ENCODE results near the gene IGF2BP2. TPM values are rescaled to one million over a fixed set of nuclear protein-coding genes. Genes with fewer than 3 reads are reported as not detected.

IGF2BP2 gene
- total and polyA plus RNA-seq, 2 of the 4 experiments (the other 2 are of a cell fraction): 23.4 to 88.2 TPM

DNA sequence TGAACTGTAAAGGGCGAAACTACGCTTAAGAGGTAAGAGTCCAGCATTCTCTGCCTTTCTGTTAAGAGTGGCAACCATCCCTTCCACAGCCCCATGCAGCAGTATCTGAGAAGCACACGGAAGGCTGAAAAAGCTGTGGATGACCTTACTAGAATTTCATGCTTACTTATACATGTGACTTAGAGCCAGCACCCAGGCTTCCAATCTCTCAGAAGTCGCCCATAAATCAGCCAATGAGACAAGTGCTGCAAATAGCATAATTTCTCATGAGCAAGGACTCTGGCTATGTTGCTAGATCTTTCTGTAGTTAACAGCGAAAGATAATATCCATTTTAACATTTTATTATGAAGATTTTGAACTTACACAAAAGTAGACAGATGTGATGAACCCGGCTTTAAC is 65.3 kb downstream of the IGF2BP2 start:
- no peak overlapping the region for H3K56ac ChIP-seq (ENCODE audit: extremely low read depth, insufficient read depth, low read length)
- no peak overlapping the region for H3K14ac ChIP-seq (replicated peaks; ENCODE audit: low read depth, low read length)
- H2AK5ac ChIP-seq (ENCODE audit: low read depth, low read length): no peak overlapping the region
- WGBS, 2 experiments (ENCODE audit: extremely low coverage in 2 of 2, insufficient read length in 1 of 2): no CpG with 5 or more reads among the region's 6 CpGs
- H3K4ac ChIP-seq (ENCODE audit: low read depth, low read length): no peak overlapping the region
- POLR2A ChIA-PET (ENCODE audit: unreplicated experiment): no interaction called here
- no peaks in the 10 kb centered on the region for H3K27me3 ChIP-seq (ENCODE audit: control insufficient read depth, insufficient read depth, low read length)
- no peak overlapping the region for H2AFZ ChIP-seq (replicated peaks; ENCODE audit: low read length, poor library complexity)
- no peak overlapping the region for H3K23ac ChIP-seq (ENCODE audit: low read depth, low read length)
- H4K5ac ChIP-seq (ENCODE audit: low read depth, low read length): no peak overlapping the region
- H4K20me1 ChIP-seq (ENCODE audit: insufficient read depth, low read length): peaks cover 98% of the 10 kb centered on the region
- no peak overlapping the region for H2BK120ac ChIP-seq (ENCODE audit: low read depth, low read length)
- no peaks in the 10 kb centered on the region for H3K9me3 ChIP-seq (ENCODE audit: control insufficient read depth, insufficient read depth, low read length)
- H4K91ac ChIP-seq (ENCODE audit: insufficient read depth, low read depth, low read length): no peak overlapping the region
- ATAC-seq (ENCODE audit: low read depth) (no peak), DNase-seq (no peak)
- no peak overlapping the region for H4K8ac ChIP-seq (ENCODE audit: low read depth in 2 of 2, low read length in 2 of 2)
- no peak overlapping the region for H3K9ac ChIP-seq (ENCODE audit: low read depth, low read length)
- H2BK5ac ChIP-seq (ENCODE audit: low read depth, low read length, poor library complexity, severe bottlenecking): no peak overlapping the region
- dilution Hi-C loops (cut with HindIII; ENCODE audit: low sequenced_read_pairs, unreplicated experiment) (no loop called here), intact Hi-C loops (cut with micrococcal nuclease) (no loop called here), in situ Hi-C loops (cut with MboI; ENCODE audit: low sequenced_read_pairs) (no loop called here)
- peaks cover 29% of the 10 kb centered on the region for H3K4me1 ChIP-seq (ENCODE audit: control insufficient read depth, insufficient read depth, low read length)
- H3K4me3 ChIP-seq (ENCODE audit: insufficient read depth, low read depth, low read length): no peak overlapping the region
- peaks cover 6% of the 10 kb centered on the region for H3K36me3 ChIP-seq (ENCODE audit: control insufficient read depth, insufficient read depth, low read length)
- H3K27ac ChIP-seq (ENCODE audit: insufficient read depth, low read length): no peak overlapping the region
- TF ChIP-seq, protein P1, sequence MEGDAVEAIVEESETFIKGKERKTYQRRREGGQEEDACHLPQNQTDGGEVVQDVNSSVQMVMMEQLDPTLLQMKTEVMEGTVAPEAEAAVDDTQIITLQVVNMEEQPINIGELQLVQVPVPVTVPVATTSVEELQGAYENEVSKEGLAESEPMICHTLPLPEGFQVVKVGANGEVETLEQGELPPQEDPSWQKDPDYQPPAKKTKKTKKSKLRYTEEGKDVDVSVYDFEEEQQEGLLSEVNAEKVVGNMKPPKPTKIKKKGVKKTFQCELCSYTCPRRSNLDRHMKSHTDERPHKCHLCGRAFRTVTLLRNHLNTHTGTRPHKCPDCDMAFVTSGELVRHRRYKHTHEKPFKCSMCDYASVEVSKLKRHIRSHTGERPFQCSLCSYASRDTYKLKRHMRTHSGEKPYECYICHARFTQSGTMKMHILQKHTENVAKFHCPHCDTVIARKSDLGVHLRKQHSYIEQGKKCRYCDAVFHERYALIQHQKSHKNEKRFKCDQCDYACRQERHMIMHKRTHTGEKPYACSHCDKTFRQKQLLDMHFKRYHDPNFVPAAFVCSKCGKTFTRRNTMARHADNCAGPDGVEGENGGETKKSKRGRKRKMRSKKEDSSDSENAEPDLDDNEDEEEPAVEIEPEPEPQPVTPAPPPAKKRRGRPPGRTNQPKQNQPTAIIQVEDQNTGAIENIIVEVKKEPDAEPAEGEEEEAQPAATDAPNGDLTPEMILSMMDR (conservative IDR thresholded peaks at IDR 0.05; ENCODE audit: low read depth, low read length): no peak
- TF ChIP-seq NFE2L2 (IDR thresholded peaks at IDR 0.05; ENCODE audit: low read depth, low read length) (no peak), SMC3 (IDR thresholded peaks at IDR 0.05; ENCODE audit: low read depth, low read length) (no peak), FOS (IDR thresholded peaks at IDR 0.05; ENCODE audit: low read depth, low read length) (no peak), BHLHE40 (IDR thresholded peaks at IDR 0.05; ENCODE audit: low read depth, low read length) (no peak), MAZ (IDR thresholded peaks at IDR 0.05; ENCODE audit: borderline replicate concordance, low read depth, low read length) (no peak), RFX5 (IDR thresholded peaks at IDR 0.05; ENCODE audit: low read depth, low read length) (no peak), CHD1 (IDR thresholded peaks at IDR 0.05; ENCODE audit: low read depth, low read length) (no peak), RCOR1 (IDR thresholded peaks at IDR 0.05; ENCODE audit: insufficient replicate concordance, low read length) (no peak), MXI1 (IDR thresholded peaks at IDR 0.05; ENCODE audit: borderline replicate concordance, low read depth, low read length) (no peak), MAFK (IDR thresholded peaks at IDR 0.05; ENCODE audit: low read depth, low read length) (no peak), CEBPB (IDR thresholded peaks at IDR 0.05; ENCODE audit: low read depth, low read length) (no peak), POLR2A (IDR thresholded peaks at IDR 0.05; ENCODE audit: low read depth, low read length) (no peak), RAD21 (IDR thresholded peaks at IDR 0.05; ENCODE audit: low read length) (no peak)
- TF ChIP-seq, protein P2, sequence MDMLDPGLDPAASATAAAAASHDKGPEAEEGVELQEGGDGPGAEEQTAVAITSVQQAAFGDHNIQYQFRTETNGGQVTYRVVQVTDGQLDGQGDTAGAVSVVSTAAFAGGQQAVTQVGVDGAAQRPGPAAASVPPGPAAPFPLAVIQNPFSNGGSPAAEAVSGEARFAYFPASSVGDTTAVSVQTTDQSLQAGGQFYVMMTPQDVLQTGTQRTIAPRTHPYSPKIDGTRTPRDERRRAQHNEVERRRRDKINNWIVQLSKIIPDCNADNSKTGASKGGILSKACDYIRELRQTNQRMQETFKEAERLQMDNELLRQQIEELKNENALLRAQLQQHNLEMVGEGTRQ (IDR thresholded peaks at IDR 0.05; ENCODE audit: low read depth, low read length): no peak
- TF ChIP-seq, protein P3, sequence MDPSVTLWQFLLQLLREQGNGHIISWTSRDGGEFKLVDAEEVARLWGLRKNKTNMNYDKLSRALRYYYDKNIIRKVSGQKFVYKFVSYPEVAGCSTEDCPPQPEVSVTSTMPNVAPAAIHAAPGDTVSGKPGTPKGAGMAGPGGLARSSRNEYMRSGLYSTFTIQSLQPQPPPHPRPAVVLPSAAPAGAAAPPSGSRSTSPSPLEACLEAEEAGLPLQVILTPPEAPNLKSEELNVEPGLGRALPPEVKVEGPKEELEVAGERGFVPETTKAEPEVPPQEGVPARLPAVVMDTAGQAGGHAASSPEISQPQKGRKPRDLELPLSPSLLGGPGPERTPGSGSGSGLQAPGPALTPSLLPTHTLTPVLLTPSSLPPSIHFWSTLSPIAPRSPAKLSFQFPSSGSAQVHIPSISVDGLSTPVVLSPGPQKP (IDR thresholded peaks at IDR 0.05; ENCODE audit: borderline replicate concordance, low read depth, low read length): no peak
- H3K4me2 ChIP-seq (ENCODE audit: low read depth, low read length): no peak overlapping the region; the same call in 1 of the 2 replicates
- no peak overlapping the region for H2BK20ac ChIP-seq (ENCODE audit: low read depth, low read length)
- H3K9me1 ChIP-seq (ENCODE audit: insufficient read depth, low read length): peaks cover 37% of the 10 kb centered on the region
- CTCF ChIA-PET: interaction anchor here (0.5 kb wide), 1 partner anchor 99 kb away, joined by 4 read pairs; no protein-coding TSS in a partner anchor
- peaks cover 29 to 93% of the 10 kb centered on the region in 2 experiments for H3K79me1 ChIP-seq (ENCODE audit: low read depth in 1 of 2, low read length in 2 of 2)
- H3K18ac ChIP-seq (ENCODE audit: low read depth, low read length): no peak overlapping the region
- no TSS peak for BruUV-seq (replicated peaks)
- H2BK15ac ChIP-seq (ENCODE audit: low read depth, low read length): no peak overlapping the region
- no peak overlapping the region for H2AK9ac ChIP-seq (replicated peaks; ENCODE audit: low read depth, low read length, poor library complexity)
